Osteoblast (primary cell): ENCODE measurements around the gene OXGR1. TPM values are rescaled to one million over a fixed set of nuclear protein-coding genes. Genes with fewer than 3 reads are reported as not detected.
A peak's percentile ranks its signal among the peaks of the same experiment; 100 is the strongest.

Source experiments
- DNase-seq: peaks from one replicate; pipeline ENCODE4 v3.0.0; 2011; ENCODE audit warnings: low spot score, mixed read lengths; ENCODE audit not compliant: insufficient read length; ENCODE audit errors: missing footprints
- H2AFZ ChIP-seq: 2 replicates; pipeline ENCODE4 v1.6.0; 2011; ENCODE audit warnings: mild to moderate bottlenecking, low read length
- H3K27ac ChIP-seq: 2 replicates; pipeline ENCODE4 v1.5.1; 2011; ENCODE audit warnings: mild to moderate bottlenecking, low read depth, low read length, moderate library complexity
- H3K27me3 ChIP-seq: 2 replicates; pipeline ENCODE4 v1.6.0; 2012; ENCODE audit warnings: mild to moderate bottlenecking, control low read depth, inconsistent platforms, low read length, moderate library complexity; ENCODE audit not compliant: insufficient read depth
- H3K36me3 ChIP-seq: 2 replicates; pipeline ENCODE4 v1.5.1; 2011; ENCODE audit warnings: mild to moderate bottlenecking, low read length, control low read depth, moderate library complexity; ENCODE audit not compliant: insufficient read depth
- H3K4me1 ChIP-seq: 2 replicates; pipeline ENCODE4 v1.5.1; 2011; ENCODE audit warnings: mild to moderate bottlenecking, low read length, control low read depth, moderate library complexity; ENCODE audit not compliant: insufficient read depth
- H3K4me2 ChIP-seq: 2 replicates; pipeline ENCODE4 v1.6.0; 2011; ENCODE audit warnings: mild to moderate bottlenecking, low read length; ENCODE audit not compliant: insufficient read depth
- H3K4me3 ChIP-seq: fragments of 200-600 bp; sonication (generic); 3 replicates; pipeline ENCODE4 v1.5.1; 2012; ENCODE audit warnings: mild to moderate bottlenecking, low read length, inconsistent platforms; ENCODE audit not compliant: insufficient read depth
- H3K79me2 ChIP-seq: 2 replicates; pipeline ENCODE4 v1.6.0; 2012; ENCODE audit warnings: mild to moderate bottlenecking, low read length, control low read depth, inconsistent platforms; ENCODE audit not compliant: insufficient read depth
- H3K9me3 ChIP-seq: 2 replicates; pipeline ENCODE4 v1.5.1; 2011; ENCODE audit warnings: low read depth, low read length, control low read depth
- H4K20me1 ChIP-seq: 2 replicates; pipeline ENCODE4 v1.6.0; 2012; ENCODE audit warnings: mild to moderate bottlenecking, low read length, control low read depth; ENCODE audit not compliant: insufficient read depth
- total RNA-seq: library from RNA; depleted of rRNA; stranded (reverse); fragments of >200 nt; gene quantifications from 2 replicates; pipeline ENCODE4 v1.2.3, GENCODE V29; 2012
- TF ChIP-seq, protein P1 (sequence below): IDR thresholded peaks from 2 replicates; pipeline ENCODE4 v1.5.1; 2011; ENCODE audit warnings: mild to moderate bottlenecking, low read depth, low read length, moderate library complexity; ENCODE audit errors: extremely low read depth

The OXGR1 gene
- total RNA-seq, 1 donor: not detected

DNA sequence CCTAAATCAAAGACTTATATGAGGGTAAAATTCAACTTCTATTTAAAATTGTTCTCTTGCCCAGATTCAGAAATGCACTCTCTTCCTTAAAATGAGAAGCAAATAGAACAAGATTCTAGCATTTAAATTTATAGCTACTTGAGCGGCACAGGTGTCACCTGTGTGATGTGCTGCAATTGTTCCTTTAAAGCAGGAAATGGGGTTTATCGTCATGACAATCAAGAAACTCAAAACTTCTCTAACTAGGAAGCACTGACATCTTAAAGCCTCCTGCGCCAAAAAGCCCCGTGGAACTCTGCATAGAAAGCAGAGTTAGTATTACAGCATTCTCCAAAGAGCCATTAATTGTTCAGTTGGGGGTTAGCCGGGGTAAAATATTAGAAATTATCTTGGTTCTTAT is 2.6 kb upstream of the OXGR1 start:
- no peaks in the 10 kb centered on the region for H3K27me3 ChIP-seq

DNA sequence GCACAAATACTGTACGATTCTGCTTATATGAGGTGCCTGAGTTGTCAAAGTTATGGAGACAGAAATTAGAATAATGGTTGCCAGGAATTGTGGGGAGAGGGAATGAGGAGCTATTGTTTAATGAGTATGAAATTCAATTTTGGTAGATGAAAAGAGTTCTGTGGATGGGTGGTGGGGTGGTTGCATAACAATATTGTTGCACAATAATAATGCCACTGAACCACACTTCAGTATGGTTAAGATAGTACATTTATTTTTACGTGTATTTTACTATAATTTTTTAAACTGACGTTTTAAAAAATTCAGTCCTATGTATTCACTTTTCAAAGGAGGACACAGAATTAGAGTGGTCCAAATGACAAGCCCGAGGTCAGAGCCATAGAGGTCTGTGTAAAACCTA is 1.8 kb upstream of the OXGR1 start:
- Histone ChIP-seq H3K27me3 (no peaks in the 10 kb centered on the region), H3K4me1 (no peaks in the 10 kb centered on the region), H3K4me2 (no peak overlapping the region), H4K20me1 (no peaks in the 10 kb centered on the region), H3K79me2 (no peaks in the 10 kb centered on the region), H3K27ac (no peak overlapping the region), H3K4me3 (no peak overlapping the region), H2AFZ (no peak overlapping the region), H3K36me3 (no peaks in the 10 kb centered on the region), H3K9me3 (no peaks in the 10 kb centered on the region)
- TF ChIP-seq, protein P1, sequence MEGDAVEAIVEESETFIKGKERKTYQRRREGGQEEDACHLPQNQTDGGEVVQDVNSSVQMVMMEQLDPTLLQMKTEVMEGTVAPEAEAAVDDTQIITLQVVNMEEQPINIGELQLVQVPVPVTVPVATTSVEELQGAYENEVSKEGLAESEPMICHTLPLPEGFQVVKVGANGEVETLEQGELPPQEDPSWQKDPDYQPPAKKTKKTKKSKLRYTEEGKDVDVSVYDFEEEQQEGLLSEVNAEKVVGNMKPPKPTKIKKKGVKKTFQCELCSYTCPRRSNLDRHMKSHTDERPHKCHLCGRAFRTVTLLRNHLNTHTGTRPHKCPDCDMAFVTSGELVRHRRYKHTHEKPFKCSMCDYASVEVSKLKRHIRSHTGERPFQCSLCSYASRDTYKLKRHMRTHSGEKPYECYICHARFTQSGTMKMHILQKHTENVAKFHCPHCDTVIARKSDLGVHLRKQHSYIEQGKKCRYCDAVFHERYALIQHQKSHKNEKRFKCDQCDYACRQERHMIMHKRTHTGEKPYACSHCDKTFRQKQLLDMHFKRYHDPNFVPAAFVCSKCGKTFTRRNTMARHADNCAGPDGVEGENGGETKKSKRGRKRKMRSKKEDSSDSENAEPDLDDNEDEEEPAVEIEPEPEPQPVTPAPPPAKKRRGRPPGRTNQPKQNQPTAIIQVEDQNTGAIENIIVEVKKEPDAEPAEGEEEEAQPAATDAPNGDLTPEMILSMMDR: no peak
- DNase-seq: no peak

More for the DNA sequence above, 2.6 kb upstream of the OXGR1 start:
- Histone ChIP-seq H3K4me3 (no peak overlapping the region), H3K36me3 (no peaks in the 10 kb centered on the region), H3K79me2 (no peaks in the 10 kb centered on the region), H3K4me1 (no peaks in the 10 kb centered on the region), H3K4me2 (no peak overlapping the region), H3K9me3 (no peaks in the 10 kb centered on the region), H2AFZ (no peak overlapping the region), H4K20me1 (no peaks in the 10 kb centered on the region), H3K27ac (no peak overlapping the region)
- DNase-seq: no peak
- TF ChIP-seq, protein P1: no peak

DNA sequence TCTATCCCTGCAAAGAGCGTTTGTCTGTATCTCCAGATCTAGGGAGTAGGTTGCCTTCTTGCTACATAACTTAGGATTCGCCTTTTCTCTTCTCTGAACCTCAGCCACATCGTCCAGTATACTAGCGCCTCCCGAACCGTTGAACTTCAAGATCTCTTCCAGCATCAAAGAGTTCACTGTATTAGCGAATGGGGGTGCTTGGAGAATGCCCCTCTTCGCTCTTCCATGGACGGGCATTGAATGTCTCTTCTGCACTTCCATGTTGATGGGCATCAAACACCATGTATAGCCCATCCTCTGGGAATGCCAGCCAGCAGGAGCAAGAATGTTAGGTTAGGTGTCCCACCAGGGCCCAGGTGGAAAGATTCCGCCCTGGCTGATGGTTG is 575 bp upstream of the OXGR1 start:
- no peak overlapping the region for H2AFZ ChIP-seq
- H3K27me3 ChIP-seq: no peaks in the 10 kb centered on the region
- DNase-seq: no peak
- no peak overlapping the region for H3K4me2 ChIP-seq
- TF ChIP-seq, protein P1: no peak
- H3K9me3 ChIP-seq: no peaks in the 10 kb centered on the region
- no peak overlapping the region for H3K27ac ChIP-seq
- no peaks in the 10 kb centered on the region for H4K20me1 ChIP-seq
- no peak overlapping the region for H3K4me3 ChIP-seq
- H3K79me2 ChIP-seq: no peaks in the 10 kb centered on the region
- no peaks in the 10 kb centered on the region for H3K4me1 ChIP-seq
- no peaks in the 10 kb centered on the region for H3K36me3 ChIP-seq

DNA sequence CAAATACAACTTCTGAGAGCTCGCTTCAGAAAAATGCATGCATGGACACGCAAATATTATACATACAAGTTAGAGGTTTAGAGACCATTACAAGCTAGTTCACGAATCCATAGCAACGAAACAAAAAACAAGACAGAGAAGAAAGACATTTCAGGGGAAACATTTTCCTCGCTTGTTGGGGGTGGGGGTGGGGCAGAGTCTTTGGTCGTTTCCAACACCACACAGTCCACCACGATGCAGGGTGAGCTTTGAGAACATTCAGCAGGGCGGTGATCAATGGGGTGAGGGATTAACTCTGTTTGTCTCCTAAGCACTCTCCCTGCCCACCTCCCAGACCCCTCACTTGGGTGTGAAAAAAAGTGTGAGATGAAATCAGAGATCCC is 651 bp downstream of the OXGR1 start:
- Histone ChIP-seq H3K27ac (no peak overlapping the region), H3K4me1 (no peaks in the 10 kb centered on the region), H4K20me1 (no peaks in the 10 kb centered on the region), H3K79me2 (no peaks in the 10 kb centered on the region), H3K4me2 (peak overlapping the region; percentile 24), H3K4me3 (no peak overlapping the region), H3K36me3 (no peaks in the 10 kb centered on the region), H2AFZ (no peak overlapping the region), H3K27me3 (no peaks in the 10 kb centered on the region), H3K9me3 (no peaks in the 10 kb centered on the region)
- TF ChIP-seq, protein P1: no peak
- no peak for DNase-seq
